Renal cortex interstitium (tissue), 11 donors: Measurements from ENCODE around the gene CCDC57. TPM values are rescaled to one million over a fixed set of nuclear protein-coding genes. Genes with fewer than 3 reads are reported as not detected.

ENCODE experiments used
- DNase-seq, 11 donors: peaks; one replicate each; pipeline ENCODE4 v3.0.0-alpha.2; 2013; ENCODE audit warnings: low read depth in 9 of 11, low spot score in 4 of 11; ENCODE audit errors: extremely low read depth in 1 of 11
- polyA plus RNA-seq, 3 donors: library from polyadenylated mRNA; unstranded; fragments of 120-200 nt; gene quantifications; one replicate each; pipeline ENCODE4 v1.2.1, GENCODE V29; 2013; ENCODE audit not compliant: insufficient read length in 3 of 3

CCDC57 gene
- polyA plus RNA-seq, 3 donors, result 47.3 to 90.6 (median 57.0) TPM

DNA sequence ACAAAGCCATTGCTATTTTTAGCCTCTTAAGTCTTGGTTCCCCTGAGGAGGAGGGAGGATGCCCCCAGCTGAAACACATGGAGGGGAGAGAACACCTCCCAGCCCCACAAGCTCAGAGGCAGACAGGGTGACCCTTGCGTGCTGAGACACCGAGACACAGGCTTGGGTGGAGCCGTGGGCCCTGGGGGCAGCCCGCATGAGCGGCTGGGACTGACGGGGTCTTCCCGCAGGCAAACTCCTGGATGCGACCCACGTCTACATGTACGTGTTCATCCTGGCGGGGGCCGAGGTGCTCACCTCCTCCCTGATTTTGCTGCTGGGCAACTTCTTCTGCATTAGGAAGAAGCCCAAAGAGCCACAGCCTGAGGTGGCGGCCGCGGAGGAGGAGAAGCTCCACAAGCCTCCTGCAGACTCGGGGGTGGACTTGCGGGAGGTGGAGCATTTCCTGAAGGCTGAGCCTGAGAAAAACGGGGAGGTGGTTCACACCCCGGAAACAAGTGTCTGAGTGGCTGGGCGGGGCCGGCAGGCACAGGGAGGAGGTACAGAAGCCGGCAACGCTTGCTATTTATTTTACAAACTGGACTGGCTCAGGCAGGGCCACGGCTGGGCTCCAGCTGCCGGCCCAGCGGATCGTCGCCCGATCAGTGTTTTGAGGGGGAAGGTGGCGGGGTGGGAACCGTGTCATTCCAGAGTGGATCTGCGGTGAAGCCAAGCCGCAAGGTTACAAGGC lies 26.0 kb upstream of the CCDC57 start:
- no peak for DNase-seq

GRCh38 chr17:82237746-82238471 lies 25.3 kb upstream of the CCDC57 start:
- DNase-seq, result no peak

DNA sequence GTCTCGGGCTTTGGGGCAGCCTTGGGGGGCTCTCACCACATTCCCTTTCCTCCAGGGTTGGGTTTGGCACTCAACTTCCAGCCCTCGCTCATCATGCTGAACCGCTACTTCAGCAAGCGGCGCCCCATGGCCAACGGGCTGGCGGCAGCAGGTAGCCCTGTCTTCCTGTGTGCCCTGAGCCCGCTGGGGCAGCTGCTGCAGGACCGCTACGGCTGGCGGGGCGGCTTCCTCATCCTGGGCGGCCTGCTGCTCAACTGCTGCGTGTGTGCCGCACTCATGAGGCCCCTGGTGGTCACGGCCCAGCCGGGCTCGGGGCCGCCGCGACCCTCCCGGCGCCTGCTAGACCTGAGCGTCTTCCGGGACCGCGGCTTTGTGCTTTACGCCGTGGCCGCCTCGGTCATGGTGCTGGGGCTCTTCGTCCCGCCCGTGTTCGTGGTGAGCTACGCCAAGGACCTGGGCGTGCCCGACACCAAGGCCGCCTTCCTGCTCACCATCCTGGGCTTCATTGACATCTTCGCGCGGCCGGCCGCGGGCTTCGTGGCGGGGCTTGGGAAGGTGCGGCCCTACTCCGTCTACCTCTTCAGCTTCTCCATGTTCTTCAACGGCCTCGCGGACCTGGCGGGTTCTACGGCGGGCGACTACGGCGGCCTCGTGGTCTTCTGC lies 24.6 kb upstream of the CCDC57 start:
- DNase-seq, result no peak

DNA sequence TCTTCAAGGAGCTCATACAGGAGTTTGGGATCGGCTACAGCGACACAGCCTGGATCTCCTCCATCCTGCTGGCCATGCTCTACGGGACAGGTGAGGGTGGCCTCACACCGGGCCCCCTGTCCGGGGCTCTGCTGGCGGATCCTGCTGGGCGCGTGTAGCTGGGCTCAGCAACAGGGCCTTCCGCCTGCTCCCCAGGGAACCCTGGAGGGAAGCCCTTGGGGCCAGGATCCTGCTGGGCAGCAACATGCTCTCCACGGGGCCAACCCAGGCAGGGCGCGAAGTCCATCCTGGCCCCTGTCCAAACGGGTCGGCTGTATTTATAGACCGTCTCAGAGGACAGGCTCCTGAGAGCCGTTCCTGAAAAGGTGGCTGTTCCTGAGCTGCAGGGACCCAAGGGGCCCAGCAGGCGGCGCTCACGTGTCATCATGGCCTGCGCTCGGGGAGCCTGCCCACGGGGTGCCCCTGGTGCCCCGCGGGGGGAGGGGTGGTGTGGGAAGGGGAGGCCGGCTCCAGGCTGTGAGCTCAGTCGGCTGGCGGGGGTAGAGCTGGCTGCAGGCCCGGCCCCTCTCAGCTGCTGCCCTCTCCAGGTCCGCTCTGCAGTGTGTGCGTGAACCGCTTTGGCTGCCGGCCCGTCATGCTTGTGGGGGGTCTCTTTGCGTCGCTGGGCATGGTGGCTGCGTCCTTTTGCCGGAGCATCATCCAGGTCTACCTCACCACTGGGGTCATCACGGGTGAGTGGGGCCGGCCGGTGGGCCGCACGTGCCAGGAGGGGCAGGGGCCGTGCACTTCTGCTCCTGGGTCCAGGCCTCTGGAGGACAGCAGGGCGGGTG lies 23.7 kb upstream of the CCDC57 start:
- peak in 2 of 11 donors; percentile 66 to 72 for DNase-seq

DNA sequence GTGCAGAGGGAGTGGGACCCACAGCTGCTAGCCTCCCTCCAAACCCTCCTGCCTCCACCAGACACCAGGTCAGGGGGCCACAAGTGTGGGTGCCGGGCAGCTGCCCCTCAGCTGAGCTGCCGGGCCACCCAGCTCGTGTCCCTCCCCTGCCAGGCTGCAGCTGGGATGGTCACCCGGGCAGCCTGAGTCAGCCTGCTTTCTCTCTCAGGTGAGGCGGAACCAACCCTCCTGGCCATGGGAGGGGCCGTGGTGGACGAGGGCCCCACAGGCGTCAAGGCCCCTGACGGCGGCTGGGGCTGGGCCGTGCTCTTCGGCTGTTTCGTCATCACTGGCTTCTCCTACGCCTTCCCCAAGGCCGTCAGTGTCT lies 23.1 kb upstream of the CCDC57 start:
- no peak for DNase-seq

- no peak for DNase-seq
These were observed 22.6 kb upstream of the CCDC57 start for GRCh38 chr17:82235056-82235774.

DNA sequence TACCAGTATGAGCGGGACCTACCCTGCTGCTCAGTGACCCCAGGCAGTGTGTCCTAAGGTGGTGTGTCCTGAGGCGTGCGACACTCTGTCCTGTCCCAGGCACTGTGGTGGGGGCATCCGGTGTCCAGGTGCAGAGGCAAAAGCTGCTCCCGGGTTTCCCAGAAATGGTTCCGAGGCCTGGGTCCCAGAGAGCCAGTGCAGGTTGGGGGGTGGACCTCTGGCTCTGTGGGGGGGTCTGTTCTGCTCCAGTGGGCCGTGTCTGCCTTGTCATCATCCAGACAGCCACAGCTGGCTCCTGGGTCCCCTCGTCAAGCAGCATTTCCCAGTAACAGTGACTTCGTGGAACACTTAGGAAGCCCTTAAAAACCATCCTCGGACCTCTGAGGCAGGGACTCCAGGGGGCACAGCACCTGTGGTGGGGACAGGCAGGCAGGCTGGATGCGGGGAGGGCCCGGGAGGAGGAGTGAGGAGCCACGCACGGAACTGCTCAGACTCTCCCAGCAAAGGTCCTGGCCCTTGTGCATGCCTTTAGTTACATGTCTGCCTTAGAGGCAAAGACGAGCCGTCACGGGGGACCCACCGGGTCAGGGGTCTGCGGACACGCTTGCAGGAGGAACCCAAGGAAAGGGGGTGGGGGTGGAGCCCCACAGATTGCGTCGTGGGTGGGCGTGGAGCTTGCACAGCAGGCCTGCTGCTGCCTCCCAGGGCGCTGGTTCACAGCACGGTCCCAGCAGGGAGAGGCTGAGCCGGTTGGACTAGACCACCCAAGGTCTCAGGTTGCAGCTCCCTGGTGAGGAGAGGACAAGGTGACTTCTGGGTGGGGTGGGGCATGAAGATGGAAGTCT lies 21.8 kb upstream of the CCDC57 start:
- peak in 1 of 11 donors; percentile 27 for DNase-seq

GRCh38 chr17:82232876-82233785 lies 20.5 kb upstream of the CCDC57 start:
- DNase-seq, result no peak

DNA sequence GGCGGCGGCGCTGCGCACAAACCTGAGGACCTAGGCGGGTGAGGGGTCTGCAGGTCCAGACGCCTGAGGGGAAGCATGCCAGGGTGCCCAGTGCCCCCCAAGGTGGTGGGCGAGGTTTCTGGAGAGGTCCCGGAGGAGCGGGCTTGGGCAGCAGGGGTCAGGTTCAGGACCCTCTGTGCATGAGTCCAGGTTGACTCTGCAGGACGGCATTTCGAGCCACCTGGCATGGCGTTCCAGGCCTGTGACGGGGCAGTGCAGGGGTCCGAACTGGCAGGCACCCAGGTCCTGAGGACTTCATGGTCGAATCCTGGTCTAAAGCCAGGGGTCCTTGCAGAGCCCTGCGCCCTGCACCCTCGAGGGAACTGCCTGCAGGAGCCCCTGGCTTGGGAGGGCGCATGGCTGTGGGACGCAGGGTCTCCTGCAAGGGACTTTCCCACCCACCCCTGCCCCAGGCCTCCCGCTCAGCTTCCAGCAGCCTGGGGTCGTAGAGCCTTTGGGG lies 19.7 kb upstream of the CCDC57 start:
- DNase-seq, result no peak

DNA sequence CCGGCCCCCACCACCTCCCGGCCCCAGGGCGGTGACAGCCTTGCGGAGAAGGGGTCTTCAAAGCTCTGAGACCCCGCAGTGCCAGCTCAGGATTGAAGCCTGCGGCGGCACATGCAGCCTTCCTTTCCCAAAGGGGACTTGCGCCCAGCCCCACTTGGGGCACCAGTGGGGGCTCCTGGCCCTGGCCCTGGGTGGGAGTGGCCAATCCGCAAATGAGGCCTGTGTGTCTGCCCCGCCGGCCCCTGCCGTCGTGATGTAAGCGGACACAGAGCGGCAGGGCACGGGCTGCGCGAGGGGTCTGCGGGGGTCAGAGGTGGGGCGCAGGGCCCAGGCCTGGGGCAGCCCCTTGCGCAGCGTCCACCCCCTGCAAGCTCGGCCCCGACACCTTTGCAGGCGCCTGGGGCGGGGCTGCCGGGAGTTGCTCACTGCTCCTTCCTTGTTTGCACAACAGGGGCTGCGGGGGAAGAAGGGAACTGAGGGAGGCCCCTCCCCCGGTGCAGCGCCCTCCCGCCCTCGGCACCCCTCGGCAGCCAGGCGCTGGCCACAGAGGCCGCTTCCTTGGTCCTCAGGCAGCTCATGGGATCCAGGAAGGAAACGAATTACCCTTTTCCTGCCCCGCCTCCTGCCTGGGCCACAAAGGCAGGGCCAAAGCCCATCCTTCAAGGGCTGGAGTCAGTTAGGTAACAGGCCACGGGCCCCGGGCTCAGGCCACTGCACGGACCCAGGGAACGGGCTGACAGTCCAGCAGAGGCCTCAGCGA lies 19.1 kb upstream of the CCDC57 start:
- DNase-seq, result no peak

DNA sequence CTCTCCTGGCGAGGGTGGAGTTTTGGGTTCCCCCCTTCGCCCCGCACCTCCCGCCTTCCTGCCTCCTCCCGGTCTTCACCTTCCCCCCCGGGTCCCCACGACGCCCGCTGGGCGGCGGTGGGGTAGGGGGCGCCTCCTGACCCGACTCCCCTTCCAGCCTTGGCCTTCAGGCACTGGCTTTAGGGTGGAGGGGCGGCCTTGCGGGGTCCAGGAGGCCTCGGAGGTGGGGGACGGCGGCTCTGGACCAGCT lies 18.6 kb upstream of the CCDC57 start:
- DNase-seq, result no peak

DNA sequence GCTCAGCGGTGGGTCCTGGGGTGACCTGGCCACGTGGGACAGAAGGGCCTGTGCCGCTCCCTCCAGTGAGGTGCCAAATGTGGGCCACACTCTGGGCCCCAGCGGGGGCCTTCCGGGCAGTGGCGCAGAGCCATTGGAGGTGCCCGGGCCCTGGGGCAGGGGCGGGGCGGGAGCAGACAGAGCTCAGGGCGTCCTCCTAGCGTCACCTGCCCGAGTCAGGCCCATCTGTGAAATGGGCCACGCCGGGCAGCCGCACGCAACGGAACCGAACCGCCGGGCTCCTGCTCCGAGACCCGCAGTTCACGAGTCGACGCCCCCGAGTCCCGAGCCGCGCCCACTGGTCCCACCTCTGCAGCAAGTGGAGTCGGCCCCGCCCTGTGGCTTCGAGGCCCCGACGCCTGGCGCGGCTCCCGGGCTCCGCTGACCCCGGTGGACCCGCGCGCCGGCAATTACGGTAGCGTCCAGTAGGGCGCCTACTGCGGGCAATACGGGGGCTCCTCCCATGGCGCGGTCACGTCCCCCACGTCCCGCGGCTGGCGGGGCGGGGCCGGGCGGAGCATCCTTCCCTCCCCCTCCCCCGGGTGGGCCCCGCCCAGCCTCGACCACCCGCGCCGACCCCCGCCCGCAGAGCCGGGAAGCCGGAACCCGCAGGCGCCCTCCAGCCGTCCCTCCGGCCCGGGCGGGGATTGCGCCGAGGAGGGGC lies 18.1 kb upstream of the CCDC57 start:
- peak in 2 of 11 donors; percentile 68 to 69 for DNase-seq

DNA sequence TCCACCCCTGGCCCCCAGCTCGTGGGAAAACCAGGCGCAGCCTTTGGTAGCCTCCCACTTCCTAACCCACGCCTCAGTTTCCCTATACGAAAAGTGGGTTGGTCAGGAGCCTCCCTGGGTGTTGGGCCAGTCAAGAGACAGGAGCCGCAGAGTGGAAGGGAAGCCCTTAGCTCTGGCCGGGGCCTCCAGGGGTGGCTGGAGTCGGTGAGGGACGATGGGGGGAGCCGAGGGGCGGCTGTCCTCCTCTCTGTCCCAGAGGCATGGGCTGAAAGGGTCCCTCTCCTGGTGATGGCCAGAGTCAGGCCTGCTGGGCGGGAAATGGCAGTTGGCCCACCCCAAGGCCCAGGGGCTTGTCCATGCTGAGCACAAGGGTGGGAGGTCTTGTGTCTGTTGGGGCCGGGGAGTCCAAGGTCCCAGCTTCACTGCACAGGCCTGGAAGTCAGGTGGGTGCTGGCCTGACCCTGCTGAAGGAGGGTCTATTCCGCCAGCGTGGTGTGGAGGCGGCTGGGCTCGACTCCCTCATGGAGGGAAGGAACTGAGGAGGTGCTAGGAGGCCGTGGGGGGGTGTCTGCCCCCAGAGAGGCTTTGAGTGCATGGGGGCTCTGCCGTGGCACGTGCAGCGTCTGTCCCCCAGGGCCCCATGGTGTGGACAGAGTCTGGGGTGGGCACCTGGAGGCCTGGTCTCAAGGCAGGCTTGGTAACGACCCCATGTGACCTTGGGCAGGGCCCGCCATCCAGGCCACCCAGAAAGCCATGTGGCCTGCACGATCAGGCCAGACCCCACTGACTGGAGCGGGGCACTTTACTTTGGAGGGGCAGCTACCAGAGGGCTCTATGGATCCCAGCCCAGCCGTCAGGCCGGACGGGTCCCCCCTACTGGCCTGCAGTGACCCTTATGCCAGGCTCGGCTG lies 17.3 kb upstream of the CCDC57 start:
- DNase-seq, result no peak

GRCh38 chr17:82228842-82229697 lies 16.4 kb upstream of the CCDC57 start, which contains the start of gene SLC16A3:
SLC16A3 (plus strand) TSS chr17:82229042; CDS start chr17:82236009, 6,967 bp downstream.
- DNase-seq, result peak in 1 of 11 donors; percentile 46
